ENCODE data around the gene MAPK6. TPM values are rescaled to one million over a fixed set of nuclear protein-coding genes. Genes with fewer than 3 reads are reported as not detected.

MAPK6 gene
- total and polyA plus RNA-seq, 2 of the 8 experiments (the other 6 are each of a cell fraction or from before 2014, with no cell fraction given), result 22.6 to 108 TPM

DNA sequence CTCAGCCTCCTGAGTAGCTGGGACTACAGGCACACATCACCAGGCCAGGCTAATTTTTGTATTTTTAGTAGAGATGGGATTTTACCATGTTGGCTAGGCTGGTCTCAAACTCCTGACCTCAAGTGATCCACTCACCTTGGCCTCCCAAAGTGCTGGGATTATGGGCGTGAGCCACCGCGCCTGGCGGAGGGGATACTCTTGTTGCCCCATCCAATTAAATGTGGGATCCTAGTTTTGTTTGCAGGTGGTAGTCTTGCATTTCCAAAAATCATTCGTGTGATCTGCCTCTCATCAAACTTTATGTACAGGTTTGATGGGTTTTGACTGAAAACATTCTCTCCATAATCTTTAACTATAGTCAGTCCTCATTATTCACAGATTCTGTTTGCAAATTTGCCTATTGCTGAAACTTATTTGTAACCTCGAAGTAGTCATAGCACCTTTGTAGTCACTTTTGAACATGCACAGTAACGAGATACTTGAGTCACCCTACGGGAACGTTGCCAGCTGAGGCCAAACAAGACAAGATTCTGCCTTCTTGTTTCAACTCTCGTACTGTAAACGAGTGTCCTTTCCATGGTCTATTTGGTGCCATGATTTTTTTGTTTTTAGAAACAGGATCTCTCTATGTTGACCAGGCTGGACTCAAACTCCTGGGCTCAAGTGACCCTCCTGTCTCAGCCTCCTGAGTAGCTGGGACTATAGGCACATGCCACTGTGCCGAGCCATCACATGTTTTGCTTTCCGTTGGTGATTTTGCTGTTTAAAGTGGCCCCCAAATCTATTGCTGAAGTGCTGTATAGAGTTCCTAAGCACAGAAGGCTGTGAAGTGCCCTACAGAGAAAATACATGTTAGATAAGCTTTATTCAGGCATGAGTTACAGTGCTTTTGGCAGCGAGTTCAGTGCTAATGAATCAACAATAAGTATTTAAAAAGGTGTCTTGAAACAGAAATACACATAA, 8.1 kb upstream of the MAPK6 start (continued):
- TF ChIP-seq, protein P1, sequence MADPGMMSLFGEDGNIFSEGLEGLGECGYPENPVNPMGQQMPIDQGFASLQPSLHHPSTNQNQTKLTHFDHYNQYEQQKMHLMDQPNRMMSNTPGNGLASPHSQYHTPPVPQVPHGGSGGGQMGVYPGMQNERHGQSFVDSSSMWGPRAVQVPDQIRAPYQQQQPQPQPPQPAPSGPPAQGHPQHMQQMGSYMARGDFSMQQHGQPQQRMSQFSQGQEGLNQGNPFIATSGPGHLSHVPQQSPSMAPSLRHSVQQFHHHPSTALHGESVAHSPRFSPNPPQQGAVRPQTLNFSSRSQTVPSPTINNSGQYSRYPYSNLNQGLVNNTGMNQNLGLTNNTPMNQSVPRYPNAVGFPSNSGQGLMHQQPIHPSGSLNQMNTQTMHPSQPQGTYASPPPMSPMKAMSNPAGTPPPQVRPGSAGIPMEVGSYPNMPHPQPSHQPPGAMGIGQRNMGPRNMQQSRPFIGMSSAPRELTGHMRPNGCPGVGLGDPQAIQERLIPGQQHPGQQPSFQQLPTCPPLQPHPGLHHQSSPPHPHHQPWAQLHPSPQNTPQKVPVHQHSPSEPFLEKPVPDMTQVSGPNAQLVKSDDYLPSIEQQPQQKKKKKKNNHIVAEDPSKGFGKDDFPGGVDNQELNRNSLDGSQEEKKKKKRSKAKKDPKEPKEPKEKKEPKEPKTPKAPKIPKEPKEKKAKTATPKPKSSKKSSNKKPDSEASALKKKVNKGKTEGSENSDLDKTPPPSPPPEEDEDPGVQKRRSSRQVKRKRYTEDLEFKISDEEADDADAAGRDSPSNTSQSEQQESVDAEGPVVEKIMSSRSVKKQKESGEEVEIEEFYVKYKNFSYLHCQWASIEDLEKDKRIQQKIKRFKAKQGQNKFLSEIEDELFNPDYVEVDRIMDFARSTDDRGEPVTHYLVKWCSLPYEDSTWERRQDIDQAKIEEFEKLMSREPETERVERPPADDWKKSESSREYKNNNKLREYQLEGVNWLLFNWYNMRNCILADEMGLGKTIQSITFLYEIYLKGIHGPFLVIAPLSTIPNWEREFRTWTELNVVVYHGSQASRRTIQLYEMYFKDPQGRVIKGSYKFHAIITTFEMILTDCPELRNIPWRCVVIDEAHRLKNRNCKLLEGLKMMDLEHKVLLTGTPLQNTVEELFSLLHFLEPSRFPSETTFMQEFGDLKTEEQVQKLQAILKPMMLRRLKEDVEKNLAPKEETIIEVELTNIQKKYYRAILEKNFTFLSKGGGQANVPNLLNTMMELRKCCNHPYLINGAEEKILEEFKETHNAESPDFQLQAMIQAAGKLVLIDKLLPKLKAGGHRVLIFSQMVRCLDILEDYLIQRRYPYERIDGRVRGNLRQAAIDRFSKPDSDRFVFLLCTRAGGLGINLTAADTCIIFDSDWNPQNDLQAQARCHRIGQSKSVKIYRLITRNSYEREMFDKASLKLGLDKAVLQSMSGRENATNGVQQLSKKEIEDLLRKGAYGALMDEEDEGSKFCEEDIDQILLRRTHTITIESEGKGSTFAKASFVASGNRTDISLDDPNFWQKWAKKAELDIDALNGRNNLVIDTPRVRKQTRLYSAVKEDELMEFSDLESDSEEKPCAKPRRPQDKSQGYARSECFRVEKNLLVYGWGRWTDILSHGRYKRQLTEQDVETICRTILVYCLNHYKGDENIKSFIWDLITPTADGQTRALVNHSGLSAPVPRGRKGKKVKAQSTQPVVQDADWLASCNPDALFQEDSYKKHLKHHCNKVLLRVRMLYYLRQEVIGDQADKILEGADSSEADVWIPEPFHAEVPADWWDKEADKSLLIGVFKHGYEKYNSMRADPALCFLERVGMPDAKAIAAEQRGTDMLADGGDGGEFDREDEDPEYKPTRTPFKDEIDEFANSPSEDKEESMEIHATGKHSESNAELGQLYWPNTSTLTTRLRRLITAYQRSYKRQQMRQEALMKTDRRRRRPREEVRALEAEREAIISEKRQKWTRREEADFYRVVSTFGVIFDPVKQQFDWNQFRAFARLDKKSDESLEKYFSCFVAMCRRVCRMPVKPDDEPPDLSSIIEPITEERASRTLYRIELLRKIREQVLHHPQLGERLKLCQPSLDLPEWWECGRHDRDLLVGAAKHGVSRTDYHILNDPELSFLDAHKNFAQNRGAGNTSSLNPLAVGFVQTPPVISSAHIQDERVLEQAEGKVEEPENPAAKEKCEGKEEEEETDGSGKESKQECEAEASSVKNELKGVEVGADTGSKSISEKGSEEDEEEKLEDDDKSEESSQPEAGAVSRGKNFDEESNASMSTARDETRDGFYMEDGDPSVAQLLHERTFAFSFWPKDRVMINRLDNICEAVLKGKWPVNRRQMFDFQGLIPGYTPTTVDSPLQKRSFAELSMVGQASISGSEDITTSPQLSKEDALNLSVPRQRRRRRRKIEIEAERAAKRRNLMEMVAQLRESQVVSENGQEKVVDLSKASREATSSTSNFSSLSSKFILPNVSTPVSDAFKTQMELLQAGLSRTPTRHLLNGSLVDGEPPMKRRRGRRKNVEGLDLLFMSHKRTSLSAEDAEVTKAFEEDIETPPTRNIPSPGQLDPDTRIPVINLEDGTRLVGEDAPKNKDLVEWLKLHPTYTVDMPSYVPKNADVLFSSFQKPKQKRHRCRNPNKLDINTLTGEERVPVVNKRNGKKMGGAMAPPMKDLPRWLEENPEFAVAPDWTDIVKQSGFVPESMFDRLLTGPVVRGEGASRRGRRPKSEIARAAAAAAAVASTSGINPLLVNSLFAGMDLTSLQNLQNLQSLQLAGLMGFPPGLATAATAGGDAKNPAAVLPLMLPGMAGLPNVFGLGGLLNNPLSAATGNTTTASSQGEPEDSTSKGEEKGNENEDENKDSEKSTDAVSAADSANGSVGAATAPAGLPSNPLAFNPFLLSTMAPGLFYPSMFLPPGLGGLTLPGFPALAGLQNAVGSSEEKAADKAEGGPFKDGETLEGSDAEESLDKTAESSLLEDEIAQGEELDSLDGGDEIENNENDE (IDR thresholded peaks at IDR 0.05; ENCODE audit: insufficient replicate concordance, low read length), result no peak
- no peak for TF ChIP-seq TBP (IDR thresholded peaks at IDR 0.05; ENCODE audit: low read depth, low read length)
- no peak for TF ChIP-seq NRF1 (IDR thresholded peaks at IDR 0.05; ENCODE audit: low read depth, low read length)
- TF ChIP-seq SP4 (IDR thresholded peaks at IDR 0.05; ENCODE audit: low read length), result no peak
- TF ChIP-seq EP300 (IDR thresholded peaks at IDR 0.05; ENCODE audit: borderline replicate concordance in 1 of 2, low read depth in 2 of 2, low read length in 2 of 2), result no peak
- no peak for TF ChIP-seq CHD1 (IDR thresholded peaks at IDR 0.05; ENCODE audit: low read depth, low read length)
- TF ChIP-seq YY1 (IDR thresholded peaks at IDR 0.05; ENCODE audit: low read depth, low read length), result no peak

All from H1 (cell line).